Testis (tissue), 2 donors: ENCODE data around the gene PPP1R12B.
"Not testable (repeated sequence)": the region's sequence is repeated elsewhere in the genome, so short reads cannot be mapped to it uniquely, and the experiment has no call there.

Experiments used
- POLR2A ChIP-seq: fragments of 450-650 bp; IDR thresholded peaks from one replicate; pipeline ENCODE4 v1.6.1; 2017; ENCODE audit warnings: antibody characterized with exemption, mild to moderate bottlenecking, moderate library complexity
- TF ChIP-seq, protein P1 (sequence below), 3 experiments: fragments of 450-650 bp in 2 of 3; fragments of 200-600 bp in 1 of 3; sonication (generic) in 1 of 3; IDR thresholded peaks; one replicate each; pipeline ENCODE4 v1.5.1; 2016 to 2019; ENCODE audit warnings: antibody characterized with exemption in 3 of 3, mild to moderate bottlenecking in 2 of 3, moderate library complexity in 1 of 3

DNA sequence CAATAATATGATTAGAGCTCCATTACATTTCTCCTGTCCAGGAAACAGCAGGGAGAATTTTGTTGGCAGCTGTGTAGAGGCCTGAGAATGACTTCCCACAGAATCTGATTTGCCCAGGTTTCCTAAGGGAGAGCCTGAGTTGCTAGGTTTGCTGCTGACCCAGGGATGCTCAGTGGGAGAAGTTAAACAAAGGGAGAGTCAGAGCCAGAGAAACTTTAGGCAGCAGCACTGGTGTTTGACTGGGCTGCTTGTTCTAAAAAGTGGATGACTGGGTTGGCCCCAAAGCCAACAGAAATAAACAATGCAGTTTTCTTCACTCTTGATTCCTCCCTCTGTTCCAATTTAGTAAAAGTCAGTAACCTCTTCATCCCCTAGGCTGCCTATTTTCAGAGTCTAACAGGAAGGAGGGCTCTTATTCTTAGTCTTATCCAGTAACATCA, 69.3 kb downstream of the PPP1R12B start:
- TF ChIP-seq, protein P1, sequence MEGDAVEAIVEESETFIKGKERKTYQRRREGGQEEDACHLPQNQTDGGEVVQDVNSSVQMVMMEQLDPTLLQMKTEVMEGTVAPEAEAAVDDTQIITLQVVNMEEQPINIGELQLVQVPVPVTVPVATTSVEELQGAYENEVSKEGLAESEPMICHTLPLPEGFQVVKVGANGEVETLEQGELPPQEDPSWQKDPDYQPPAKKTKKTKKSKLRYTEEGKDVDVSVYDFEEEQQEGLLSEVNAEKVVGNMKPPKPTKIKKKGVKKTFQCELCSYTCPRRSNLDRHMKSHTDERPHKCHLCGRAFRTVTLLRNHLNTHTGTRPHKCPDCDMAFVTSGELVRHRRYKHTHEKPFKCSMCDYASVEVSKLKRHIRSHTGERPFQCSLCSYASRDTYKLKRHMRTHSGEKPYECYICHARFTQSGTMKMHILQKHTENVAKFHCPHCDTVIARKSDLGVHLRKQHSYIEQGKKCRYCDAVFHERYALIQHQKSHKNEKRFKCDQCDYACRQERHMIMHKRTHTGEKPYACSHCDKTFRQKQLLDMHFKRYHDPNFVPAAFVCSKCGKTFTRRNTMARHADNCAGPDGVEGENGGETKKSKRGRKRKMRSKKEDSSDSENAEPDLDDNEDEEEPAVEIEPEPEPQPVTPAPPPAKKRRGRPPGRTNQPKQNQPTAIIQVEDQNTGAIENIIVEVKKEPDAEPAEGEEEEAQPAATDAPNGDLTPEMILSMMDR (IDR thresholded peaks at IDR 0.05) = not testable (repeated sequence)
- TF ChIP-seq POLR2A = not testable (repeated sequence)
